B cell (primary cell): ENCODE results near the gene BCAS4. TPM values are rescaled to one million over a fixed set of nuclear protein-coding genes. Genes with fewer than 3 reads are reported as not detected.

Experiments
- ATAC-seq: fragments of 200-7000 bp; cut with Tn5 transposase; one replicate; pipeline ENCODE4 v1.10.0; 2021; ENCODE audit warnings: low read depth, mild to moderate bottlenecking, moderate number of reproducible peaks, moderate library complexity
- CTCF ChIA-PET: fragments of 350-600 bp; sonication (Branson Sonifier 250); formaldehyde crosslinking; loops from one replicate; lab custom pipeline; 2021; ENCODE audit warnings: antibody characterized with exemption, inconsistent platforms; lab: Charles Lee
- POLR2A ChIA-PET: fragments of 350-600 bp; sonication (Branson Sonifier 250); formaldehyde crosslinking; loops from one replicate; lab custom pipeline; 2021; ENCODE audit warnings: antibody characterized with exemption; lab: Charles Lee
- DNase-seq: peaks from one replicate; pipeline ENCODE4 v3.0.0; 2013
- H2AFZ ChIP-seq: 2 replicates; pipeline ENCODE4 v1.6.1; 2012; ENCODE audit warnings: mild to moderate bottlenecking, low read depth, low read length; ENCODE audit not compliant: insufficient read depth, poor library complexity, severe bottlenecking
- H3K27ac ChIP-seq, 2 donors: 1 replicate in 1 of 2; 2 replicates in 1 of 2; pipeline ENCODE4 v1.5.1; 2012 to 2013; ENCODE audit warnings: low read length in 2 of 2, mild to moderate bottlenecking in 2 of 2, moderate library complexity in 1 of 2
- H3K27me3 ChIP-seq, 4 experiments: fragments of 200-600 bp in 1 of 4; sonication (generic) in 1 of 4; replicated peaks in 1 of 4; 1 replicate in 2 of 4; 2 replicates in 2 of 4; pipeline versions ENCODE4 v1.6.1 to v1.7.0; 2013 to 2016; ENCODE audit warnings: low read length in 3 of 4, mild to moderate bottlenecking in 2 of 4, mixed read lengths in 1 of 4, moderate library complexity in 1 of 4; ENCODE audit not compliant: insufficient read depth in 4 of 4, control insufficient read depth in 3 of 4; ENCODE audit errors: control extremely low read depth in 1 of 4
- H3K36me3 ChIP-seq, 2 experiments: replicated peaks in 1 of 2; 1 replicate in 1 of 2; 2 replicates in 1 of 2; pipeline versions ENCODE4 v1.6.1 to v1.7.1; 2013; ENCODE audit warnings: low read length in 1 of 2; ENCODE audit not compliant: insufficient read depth in 2 of 2, control insufficient read depth in 1 of 2; ENCODE audit errors: control extremely low read depth in 1 of 2, extremely low read depth in 1 of 2
- H3K4me1 ChIP-seq, 2 donors: fragments of 200-600 bp in 1 of 2; sonication (generic) in 1 of 2; 1 replicate in 1 of 2; 2 replicates in 1 of 2; pipeline versions ENCODE4 v1.5.1 to v1.6.1; 2013 to 2017; ENCODE audit warnings: low read length in 2 of 2; ENCODE audit not compliant: control insufficient read depth in 2 of 2, insufficient read depth in 2 of 2
- H3K4me2 ChIP-seq: replicated peaks from 2 replicates; pipeline ENCODE3; 2012; ENCODE audit warnings: mild to moderate bottlenecking, low read depth, low read length; ENCODE audit not compliant: poor library complexity, severe bottlenecking
- H3K4me3 ChIP-seq, 5 experiments: fragments of 200-600 bp in 1 of 5; sonication (generic) in 1 of 5; 1 replicate in 3 of 5; 2 replicates in 2 of 5; pipeline versions ENCODE4 v1.5.1 to v1.7.0; 2011 to 2016; ENCODE audit warnings: low read length in 4 of 5, mild to moderate bottlenecking in 4 of 5, low read depth in 2 of 5, control low read depth in 1 of 5, moderate library complexity in 1 of 5; ENCODE audit not compliant: insufficient read depth in 1 of 5; ENCODE audit errors: control extremely low read depth in 1 of 5, extremely low read depth in 1 of 5
- H3K79me2 ChIP-seq: fragments of 200-600 bp; sonication (generic); one replicate; pipeline ENCODE4 v1.6.0; 2016; ENCODE audit warnings: low read length; ENCODE audit not compliant: control insufficient read depth, insufficient read depth
- H3K9ac ChIP-seq: fragments of 200-600 bp; sonication (generic); 2 replicates; pipeline ENCODE4 v1.6.1; 2017; ENCODE audit warnings: mild to moderate bottlenecking, low read length, moderate library complexity
- H3K9me3 ChIP-seq, 3 donors: one replicate each; pipeline versions ENCODE4 v1.6.1 to v1.7.1; 2013; ENCODE audit warnings: low read length in 2 of 3; ENCODE audit not compliant: control insufficient read depth in 2 of 3, insufficient read depth in 1 of 3; ENCODE audit errors: control extremely low read depth in 1 of 3
- H4K20me1 ChIP-seq: 2 replicates; pipeline ENCODE4 v1.6.0; 2012; ENCODE audit warnings: mild to moderate bottlenecking, low read length; ENCODE audit not compliant: insufficient read depth, control insufficient read depth, poor library complexity, severe bottlenecking
- H3K27ac Mint-ChIP-seq: one replicate; pipeline ENCODE4 v1.8.0; 2021; ENCODE audit warnings: mixed read lengths
- H3K27me3 Mint-ChIP-seq: one replicate; pipeline ENCODE4 v1.8.0; 2021; ENCODE audit warnings: mixed read lengths
- H3K4me1 Mint-ChIP-seq: one replicate; pipeline ENCODE4 v1.8.0; 2021; ENCODE audit warnings: mixed read lengths
- H3K4me3 Mint-ChIP-seq: one replicate; pipeline ENCODE4 v1.8.0; 2021; ENCODE audit warnings: mixed read lengths
- H3K9me3 Mint-ChIP-seq: one replicate; pipeline ENCODE4 v1.8.0; 2022; ENCODE audit warnings: mixed read lengths; ENCODE audit not compliant: insufficient read depth
- EZH2 ChIP-seq: IDR thresholded peaks from 2 replicates; pipeline ENCODE4 v1.6.1; 2012; ENCODE audit warnings: borderline replicate concordance, low read depth, mild to moderate bottlenecking, moderate library complexity, low read length; ENCODE audit not compliant: insufficient read depth, poor library complexity, severe bottlenecking
- WGBS: methylation state at CpG from one replicate; pipeline ENCODE4 v1.1.5; 2013; ENCODE audit warnings: missing lambda C conversion rate; ENCODE audit not compliant: insufficient coverage; 5-methylcytosine and 5-hydroxymethylcytosine counted together
- intact Hi-C: fragments of 100-400 bp; cut with micrococcal nuclease; formaldehyde crosslinking; loops from one replicate; pipeline ENCODE4 v1.10.0; 2022
- polyA plus RNA-seq: library from polyadenylated mRNA; depleted of rRNA; stranded (reverse); fragments of >200 nt; gene quantifications from 2 replicates; pipeline ENCODE4 v1.2.3, GENCODE V29; 2012
- total RNA-seq, 2 donors: library from RNA; stranded (reverse); fragments of 120-200 nt in 1 of 2; gene quantifications; 1 replicate in 1 of 2; 2 replicates in 1 of 2; pipeline versions ENCODE4 v1.2.3 to v1.2.4, GENCODE V29; 2013 to 2022
- TF ChIP-seq, protein P1 (sequence below): fragments of 200-600 bp; IDR thresholded peaks from one replicate; pipeline ENCODE4 v1.8.0; 2022; ENCODE audit warnings: antibody characterized with exemption, mild to moderate bottlenecking

The BCAS4 gene
- total and polyA plus RNA-seq, 2 donors (not counting 1 experiment from before 2014, with no cell fraction given) = 44.8 to 88.2 TPM

DNA sequence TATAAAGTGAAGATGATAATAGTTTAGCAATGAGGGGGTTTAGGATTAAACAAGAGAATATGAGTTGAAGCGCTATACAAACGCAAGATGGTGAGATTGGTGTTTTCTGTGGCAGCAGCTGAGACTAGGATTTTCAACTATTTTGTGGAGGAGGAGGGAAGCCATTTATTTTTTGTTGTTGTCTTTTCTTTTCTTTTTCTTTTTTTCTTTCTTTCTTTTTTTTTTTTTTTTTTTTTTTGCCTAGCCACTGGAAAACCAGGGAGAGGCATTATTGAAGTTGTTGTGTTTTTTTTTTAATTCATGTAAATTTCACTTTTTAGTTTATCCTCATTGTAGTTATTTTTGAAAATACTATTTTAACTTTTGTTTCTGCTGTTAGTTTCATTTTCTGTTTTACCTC lies 47.6 kb upstream of the BCAS4 start:
- no CpG with 5 or more reads among the region's 2 CpGs for WGBS
- no peak overlapping the region for H3K9ac ChIP-seq

DNA sequence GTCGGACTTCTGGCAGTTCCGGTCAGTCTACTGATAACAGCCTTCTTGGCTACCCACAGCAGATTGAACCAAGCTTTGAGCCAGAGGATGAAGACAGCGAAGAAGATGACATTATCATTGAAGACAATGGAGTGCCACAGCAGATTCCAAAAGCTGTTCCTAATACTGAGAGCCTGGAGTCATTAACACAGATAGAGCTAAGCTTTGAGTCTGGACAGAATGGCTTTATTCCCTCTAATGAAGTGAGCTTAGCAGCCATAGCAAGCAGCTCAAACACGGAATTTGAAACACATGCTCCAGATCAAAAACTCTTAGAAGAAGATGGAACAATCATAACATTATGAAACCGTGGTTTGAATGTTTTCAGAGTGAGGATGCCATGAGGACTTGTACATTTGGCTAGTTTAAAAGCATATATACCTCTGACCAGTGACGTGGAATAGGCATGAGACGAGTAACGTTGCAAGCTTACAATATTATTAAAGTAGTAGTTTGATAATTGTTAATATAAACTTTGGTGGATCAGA lies 44.7 kb upstream of the BCAS4 start:
- H4K20me1 ChIP-seq = no peaks in the 10 kb centered on the region
- H3K79me2 ChIP-seq = no peaks in the 10 kb centered on the region
- H3K4me3 ChIP-seq = no peak overlapping the region
- no peak overlapping the region for H3K27ac ChIP-seq
- intact Hi-C loops = no loop called here
- no peak for ATAC-seq
- H3K27me3 ChIP-seq = no peaks in the 10 kb centered on the region
- no peak for DNase-seq
- H3K4me2 ChIP-seq = no peak overlapping the region
- H3K4me1 ChIP-seq = peaks cover 0 to 3% of the 10 kb centered on the region in 2 donors
- H3K27me3 Mint-ChIP-seq = no peaks in the 10 kb centered on the region
- 98% methylated on average over 6 of the region's 8 CpGs for WGBS
- CTCF ChIA-PET = interaction anchor here (0.7 to 7.2 kb wide), 15 partner anchors 9 to 571 kb away, joined by 3 to 95 read pairs (median 4); partner anchors contain the start of genes CEBPB, PARD6B and RIPOR3
- no peak overlapping the region for H3K27ac Mint-ChIP-seq
- no peak overlapping the region for H2AFZ ChIP-seq
- no peaks in the 10 kb centered on the region for H3K9me3 Mint-ChIP-seq
- peaks cover 6% of the 10 kb centered on the region for H3K4me1 Mint-ChIP-seq
- TF ChIP-seq EZH2 = no peak
- TF ChIP-seq, protein P1, sequence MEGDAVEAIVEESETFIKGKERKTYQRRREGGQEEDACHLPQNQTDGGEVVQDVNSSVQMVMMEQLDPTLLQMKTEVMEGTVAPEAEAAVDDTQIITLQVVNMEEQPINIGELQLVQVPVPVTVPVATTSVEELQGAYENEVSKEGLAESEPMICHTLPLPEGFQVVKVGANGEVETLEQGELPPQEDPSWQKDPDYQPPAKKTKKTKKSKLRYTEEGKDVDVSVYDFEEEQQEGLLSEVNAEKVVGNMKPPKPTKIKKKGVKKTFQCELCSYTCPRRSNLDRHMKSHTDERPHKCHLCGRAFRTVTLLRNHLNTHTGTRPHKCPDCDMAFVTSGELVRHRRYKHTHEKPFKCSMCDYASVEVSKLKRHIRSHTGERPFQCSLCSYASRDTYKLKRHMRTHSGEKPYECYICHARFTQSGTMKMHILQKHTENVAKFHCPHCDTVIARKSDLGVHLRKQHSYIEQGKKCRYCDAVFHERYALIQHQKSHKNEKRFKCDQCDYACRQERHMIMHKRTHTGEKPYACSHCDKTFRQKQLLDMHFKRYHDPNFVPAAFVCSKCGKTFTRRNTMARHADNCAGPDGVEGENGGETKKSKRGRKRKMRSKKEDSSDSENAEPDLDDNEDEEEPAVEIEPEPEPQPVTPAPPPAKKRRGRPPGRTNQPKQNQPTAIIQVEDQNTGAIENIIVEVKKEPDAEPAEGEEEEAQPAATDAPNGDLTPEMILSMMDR = no peak
- POLR2A ChIA-PET = interaction anchor here (0.5 kb wide), 1 partner anchor 58 kb away, joined by 10 read pairs; no protein-coding TSS in a partner anchor
- no peaks in the 10 kb centered on the region for H3K9me3 ChIP-seq
- H3K4me3 Mint-ChIP-seq = no peak overlapping the region
- peaks cover 8 to 13% of the 10 kb centered on the region in 2 experiments for H3K36me3 ChIP-seq
- H3K9ac ChIP-seq = no peak overlapping the region

More for the DNA sequence above, 47.6 kb upstream of the BCAS4 start:
- DNase-seq (no peak), ATAC-seq (no peak)
- peaks cover 6% of the 10 kb centered on the region for H3K4me1 Mint-ChIP-seq
- intact Hi-C loops = loop anchor here (5.0 kb wide), 1 partner anchor 165 kb away; no protein-coding TSS in a partner anchor
- no peaks in the 10 kb centered on the region for H3K27me3 Mint-ChIP-seq
- Histone ChIP-seq H3K79me2 (no peaks in the 10 kb centered on the region), H3K4me2 (peak overlapping the region; percentile 28), H3K27ac (no peak overlapping the region), H2AFZ (no peak overlapping the region), H3K4me1 (peaks cover 0 to 3% of the 10 kb centered on the region in 2 donors), H3K4me3 (no peak overlapping the region), H4K20me1 (no peaks in the 10 kb centered on the region), H3K36me3 (peaks cover 8 to 13% of the 10 kb centered on the region in 2 experiments), H3K27me3 (no peaks in the 10 kb centered on the region), H3K9me3 (no peaks in the 10 kb centered on the region)
- ChIA-PET CTCF (interaction anchor here (1.0 to 7.2 kb wide), 3 partner anchors 10 to 559 kb away, joined by 3 to 95 read pairs (median 3); partner anchors contain the start of genes CEBPB, DPM1 and MOCS3), POLR2A (no interaction called here)
- H3K27ac Mint-ChIP-seq = peak overlapping the region; percentile 2
- TF ChIP-seq EZH2 = no peak
- TF ChIP-seq, protein P1 = no peak
- H3K4me3 Mint-ChIP-seq = no peak overlapping the region
- H3K9me3 Mint-ChIP-seq = no peaks in the 10 kb centered on the region
